ENCODE data around the gene RER1.
A peak's percentile ranks its signal among the peaks of the same experiment; 100 is the strongest.

Gene RER1

DNA sequence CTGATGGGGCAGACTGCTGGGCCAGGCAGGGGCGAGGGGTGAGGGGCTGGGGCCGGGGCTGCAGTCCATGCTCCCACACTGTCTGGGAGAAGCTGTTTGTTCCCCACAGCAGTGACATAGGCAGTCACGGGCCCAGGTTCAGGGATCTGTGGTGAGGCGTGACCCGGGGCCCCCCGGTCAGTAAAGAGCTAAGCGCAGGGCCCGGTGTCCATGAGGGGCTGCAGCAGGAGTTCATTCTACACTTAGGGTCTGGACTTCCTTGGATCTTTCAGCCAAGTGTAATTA is 16.3 kb downstream of the RER1 start:
- DNase-seq (ENCODE audit: low spot score), result no peak

DNA sequence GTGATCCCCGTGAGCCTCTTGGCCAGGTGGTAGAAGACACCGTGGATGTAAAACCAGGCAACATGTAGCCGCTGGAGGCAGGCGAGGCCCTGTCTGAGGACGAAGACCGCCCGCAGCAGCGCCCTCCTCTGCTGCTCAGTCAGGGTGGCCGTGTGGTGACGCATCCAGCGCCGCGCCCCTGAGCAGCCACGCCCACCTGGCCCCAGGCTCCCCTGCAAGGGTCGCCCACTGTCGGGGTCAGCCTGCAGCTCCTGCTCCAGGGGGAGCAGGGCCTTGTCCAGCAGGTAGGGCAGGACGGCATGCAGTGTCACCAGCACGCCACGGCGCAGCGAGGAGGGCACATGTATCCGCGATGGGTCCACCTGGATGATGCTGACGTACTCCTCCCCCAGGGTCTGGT is 16.8 kb downstream of the RER1 start:
- DNase-seq (ENCODE audit: low spot score), result no peak

DNA sequence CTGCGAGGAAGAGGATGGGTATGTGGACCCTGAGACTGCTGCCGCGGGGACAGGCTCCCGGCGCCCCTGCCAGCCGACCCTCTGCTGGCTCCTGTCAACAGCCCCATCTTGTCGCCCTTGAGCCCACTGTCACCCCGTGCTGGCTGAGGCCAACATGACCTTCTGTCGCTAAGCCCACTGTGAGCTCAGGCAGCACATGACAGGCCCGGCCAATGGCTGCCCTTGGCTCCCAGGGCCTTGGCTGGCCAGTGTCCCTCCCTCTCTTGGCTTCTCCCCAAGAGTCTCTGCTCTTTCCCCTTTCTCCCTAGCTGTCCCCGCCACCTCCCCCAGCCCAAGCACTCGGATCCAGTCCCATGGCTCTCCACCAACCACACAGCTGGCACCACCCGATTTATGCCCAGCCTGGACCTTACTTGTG is 17.2 kb downstream of the RER1 start:
- no peak for DNase-seq (ENCODE audit: low spot score)

DNA sequence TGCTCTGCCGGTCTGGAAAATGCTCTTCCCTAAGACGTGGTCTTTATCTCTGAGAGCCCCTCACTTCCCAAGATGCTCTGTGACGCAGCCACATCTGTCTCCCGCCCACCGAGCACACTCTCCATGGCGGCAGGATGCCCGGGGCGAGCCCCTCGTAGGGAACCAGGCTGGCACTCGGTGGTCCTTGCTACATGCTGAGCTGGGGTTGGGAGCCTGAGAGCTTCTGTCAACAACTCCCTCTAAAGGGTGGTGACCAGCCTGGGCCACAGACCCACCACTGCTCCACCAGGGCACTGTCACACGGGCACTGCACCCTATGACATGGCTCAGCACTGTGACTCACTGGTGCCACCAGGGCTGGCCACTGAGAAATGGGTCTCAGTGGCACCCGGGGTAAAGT is 18.1 kb downstream of the RER1 start:
- DNase-seq (ENCODE audit: low spot score), result no peak

DNA sequence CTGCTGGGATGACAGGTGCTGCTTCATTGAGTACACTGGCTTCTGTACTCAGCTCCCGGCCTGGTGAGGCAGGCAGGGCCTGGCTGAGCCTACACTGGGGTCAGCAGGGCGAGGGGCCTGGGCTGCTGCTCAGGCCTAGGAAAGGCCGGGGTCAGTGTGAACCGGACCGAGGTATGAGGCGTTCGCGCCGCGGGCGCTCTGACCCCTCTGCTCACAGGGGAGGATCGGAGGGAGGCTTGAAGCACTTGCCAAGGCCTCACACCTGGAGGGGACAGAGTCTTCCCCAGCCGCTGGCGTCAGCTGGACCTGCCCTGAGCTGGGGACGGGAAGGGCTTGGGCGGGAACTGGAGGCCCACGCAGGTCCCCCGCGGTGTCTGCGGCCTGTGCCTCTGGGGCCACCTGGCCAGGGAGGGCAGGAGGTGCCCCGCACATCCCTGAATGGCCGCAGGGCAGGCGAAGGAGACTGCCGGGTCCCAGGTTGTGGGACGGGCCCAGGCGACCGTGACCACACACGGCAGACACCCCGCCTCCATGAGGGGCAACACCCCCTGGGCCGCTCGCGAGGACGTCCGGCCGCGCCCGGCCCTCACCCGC is 20.3 kb downstream of the RER1 start:
- DNase-seq (ENCODE audit: low spot score), result no peak

DNA sequence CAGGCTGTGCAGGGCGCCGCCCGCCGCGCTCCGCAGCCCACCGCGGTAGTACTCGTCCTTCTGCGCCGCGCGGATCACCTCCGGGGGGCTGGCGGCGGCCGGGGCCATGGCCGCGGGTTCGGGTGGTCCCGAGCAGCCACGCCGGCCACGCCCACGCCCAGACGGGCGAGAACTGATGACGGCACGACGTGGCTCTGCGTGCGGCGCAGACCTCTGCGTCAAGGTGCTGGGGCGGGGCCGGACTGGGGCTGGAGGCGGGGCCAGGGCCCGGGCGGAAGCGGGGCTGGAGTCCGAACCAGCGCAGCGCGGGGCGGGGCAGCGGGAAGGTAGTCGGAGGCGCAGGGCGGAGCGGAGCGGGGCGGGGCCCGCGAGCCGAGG is 20.7 kb downstream of the RER1 start, which contains the start of gene PEX10:
TSS of gene PEX10 (minus strand) at position 170 of the 378 bp plus-strand sequence. CDS start at position 108, 62 bp downstream.
- peak; percentile 97 for DNase-seq (ENCODE audit: low spot score)

DNA sequence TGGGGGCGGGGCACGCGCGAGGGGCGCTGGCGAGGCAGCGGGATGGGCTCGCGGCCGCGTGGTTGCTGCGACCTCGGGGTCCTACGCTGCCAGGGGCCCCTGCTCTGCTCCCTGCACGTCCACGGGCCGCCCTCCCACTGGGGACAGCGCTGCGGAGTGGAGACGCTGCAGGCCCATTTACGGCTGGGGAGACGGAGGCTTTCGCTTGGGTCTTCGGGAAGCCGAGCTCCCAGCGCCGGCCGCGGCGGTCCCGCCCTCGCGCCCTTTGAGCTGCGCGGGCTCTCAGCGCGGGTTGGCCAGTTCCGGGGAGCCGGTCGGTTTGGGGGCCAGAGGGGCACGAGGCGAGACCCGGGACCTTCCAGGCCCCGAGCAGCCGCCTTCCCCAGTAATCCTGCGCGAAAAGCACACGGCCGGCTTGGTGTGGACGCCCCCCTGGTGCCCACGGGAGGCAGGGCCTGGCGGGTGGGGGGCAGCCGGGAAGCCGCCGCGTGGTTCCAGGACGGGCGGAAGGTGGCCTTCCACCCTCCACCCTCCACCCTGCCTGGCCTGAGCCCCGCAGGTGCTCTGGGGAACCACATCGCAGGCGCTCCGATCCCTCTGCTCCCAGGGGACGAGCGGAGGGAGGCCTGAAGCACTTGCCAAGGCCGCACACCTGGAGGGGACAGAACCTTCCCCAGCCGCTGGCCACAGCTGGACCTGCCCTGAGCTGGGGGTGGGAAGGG is 21.3 kb downstream of the RER1 start:
- DNase-seq (ENCODE audit: low spot score), result peak; percentile 63

DNA sequence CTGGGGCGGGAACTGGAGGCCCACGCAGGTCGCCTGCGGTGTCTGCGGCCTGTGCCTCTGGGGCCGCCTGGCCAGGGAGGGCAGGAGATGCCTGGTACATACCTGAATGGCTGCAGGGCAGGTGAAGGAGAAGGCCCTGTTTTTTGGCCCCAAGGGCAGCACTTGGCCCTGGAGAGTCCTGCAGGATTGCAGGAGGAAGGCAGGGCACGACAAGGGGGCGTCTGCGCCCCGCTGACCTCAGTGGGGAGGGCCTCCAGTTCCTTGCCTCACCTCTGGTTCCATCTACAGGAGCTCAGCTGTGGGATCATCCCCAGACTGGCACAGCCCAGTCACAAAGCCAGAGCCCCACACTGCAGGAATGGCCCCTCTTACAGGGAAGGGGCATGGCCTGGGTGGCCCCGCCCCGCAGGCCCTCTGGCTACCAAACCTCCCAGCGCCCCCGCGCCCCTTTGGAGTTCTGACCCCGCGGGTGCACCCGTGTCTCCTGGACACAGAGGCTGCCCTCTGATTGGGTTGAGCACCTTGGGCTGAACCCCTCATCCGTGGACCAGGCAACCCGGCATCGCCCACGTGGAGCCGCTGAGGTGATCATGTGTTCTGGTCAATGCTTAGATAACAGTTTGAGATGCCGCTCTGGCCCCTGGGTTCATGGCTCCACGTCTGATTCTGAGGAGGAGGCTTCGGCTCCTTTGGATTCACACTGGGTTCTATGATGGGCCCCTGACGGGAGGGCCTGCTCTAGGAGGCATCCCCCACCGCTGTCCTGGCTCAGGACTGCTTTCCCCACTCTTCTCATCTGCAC is 22.1 kb downstream of the RER1 start:
- DNase-seq (ENCODE audit: low spot score), result peak; percentile 25

DNA sequence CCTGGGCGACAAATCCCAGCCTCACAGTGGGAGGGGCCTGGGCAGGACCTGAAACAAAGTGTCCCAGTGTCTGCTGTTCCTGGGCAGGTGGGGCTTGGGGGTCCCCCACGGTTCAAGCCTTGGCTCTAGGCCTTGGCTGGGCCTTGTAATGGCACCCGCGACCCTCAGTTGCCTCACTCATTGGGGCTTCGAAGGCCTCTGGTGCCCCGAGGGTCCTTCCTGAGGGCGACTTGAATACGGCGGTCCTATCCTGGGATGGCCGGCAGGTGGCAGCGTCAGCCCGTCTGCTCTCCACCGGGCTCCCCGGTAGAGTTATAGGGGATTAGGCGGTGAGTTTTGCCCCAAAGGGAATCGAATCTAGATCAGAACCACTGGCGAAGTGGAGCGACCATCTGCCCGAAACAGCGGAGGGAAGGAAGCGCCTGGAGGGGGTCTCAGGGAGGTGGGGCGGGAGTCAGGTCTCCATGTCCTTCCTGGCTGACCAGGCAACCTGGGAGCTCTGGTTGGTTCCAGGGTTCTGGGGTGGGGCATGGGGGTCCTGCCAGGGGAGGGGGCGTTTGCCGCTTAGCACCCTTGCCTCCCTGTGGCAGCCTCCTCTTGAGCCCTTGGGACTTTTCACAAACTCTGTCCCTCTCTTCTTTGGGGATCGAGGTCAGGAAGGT is 22.8 kb downstream of the RER1 start:
- peak; percentile 89 for DNase-seq (ENCODE audit: low spot score)

DNA sequence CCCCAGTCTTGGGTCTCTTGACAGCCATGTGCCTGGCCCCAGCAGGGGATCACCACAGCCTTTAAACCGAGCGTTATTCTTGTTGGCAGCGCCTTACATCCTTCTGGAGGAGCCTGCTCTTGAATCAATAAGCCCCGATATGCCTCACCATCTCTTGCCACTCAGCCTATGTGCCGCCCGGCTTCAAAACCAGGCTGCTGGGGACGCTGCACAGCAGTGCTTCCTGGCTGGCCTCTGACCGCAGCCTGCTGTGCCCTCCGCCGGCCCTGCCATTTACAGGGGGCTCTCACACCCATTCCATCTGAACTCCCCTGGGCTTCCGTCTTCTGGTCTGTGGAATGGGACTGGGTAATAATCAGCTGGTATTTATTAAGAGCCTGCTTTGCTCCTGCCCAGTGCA is 23.7 kb downstream of the RER1 start:
- no peak for DNase-seq (ENCODE audit: low spot score)

DNA sequence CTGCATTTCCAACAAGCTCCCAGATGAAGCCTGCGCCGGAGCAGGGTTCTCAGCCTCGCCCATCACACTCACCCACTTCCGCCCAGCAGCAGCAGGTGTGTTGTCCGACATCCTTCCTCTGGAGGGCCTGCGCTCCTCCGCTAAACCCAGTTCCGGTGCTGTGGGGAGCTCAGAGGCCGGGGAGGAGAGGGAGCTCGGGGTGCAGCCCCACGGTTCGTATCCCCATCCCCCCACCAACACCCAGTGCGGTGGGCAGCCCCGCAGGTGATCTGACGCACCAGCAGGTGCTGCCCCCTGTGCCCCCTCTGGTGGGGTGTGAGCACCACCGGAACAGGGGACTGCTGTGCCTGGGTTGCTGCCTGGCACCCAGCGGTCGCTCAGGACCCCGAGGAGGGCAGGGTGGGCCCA is 24.2 kb downstream of the RER1 start:
- DNase-seq (ENCODE audit: low spot score), result peak; percentile 34

DNA sequence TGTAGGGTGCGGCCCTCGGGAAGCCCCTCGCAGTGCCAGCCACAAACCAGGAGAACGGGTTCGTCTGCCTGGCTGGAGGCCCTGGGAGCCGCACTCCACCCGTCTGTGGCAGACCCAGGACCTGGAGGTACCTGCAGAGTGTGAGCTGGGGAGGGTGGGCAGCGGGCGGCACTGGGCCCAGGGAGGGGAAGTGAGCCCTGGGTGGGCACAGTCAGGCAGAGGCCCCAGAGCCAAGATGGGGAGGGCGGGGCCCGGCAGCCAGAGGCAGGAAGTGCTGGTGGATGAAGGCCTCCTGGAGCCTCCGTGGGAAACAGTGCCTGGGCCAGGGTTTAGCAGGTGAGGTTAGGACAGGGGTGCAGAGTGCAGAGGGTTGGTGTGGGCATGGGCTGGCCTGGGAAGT is 24.8 kb downstream of the RER1 start:
- peak; percentile 15 for DNase-seq (ENCODE audit: low spot score)

DNA sequence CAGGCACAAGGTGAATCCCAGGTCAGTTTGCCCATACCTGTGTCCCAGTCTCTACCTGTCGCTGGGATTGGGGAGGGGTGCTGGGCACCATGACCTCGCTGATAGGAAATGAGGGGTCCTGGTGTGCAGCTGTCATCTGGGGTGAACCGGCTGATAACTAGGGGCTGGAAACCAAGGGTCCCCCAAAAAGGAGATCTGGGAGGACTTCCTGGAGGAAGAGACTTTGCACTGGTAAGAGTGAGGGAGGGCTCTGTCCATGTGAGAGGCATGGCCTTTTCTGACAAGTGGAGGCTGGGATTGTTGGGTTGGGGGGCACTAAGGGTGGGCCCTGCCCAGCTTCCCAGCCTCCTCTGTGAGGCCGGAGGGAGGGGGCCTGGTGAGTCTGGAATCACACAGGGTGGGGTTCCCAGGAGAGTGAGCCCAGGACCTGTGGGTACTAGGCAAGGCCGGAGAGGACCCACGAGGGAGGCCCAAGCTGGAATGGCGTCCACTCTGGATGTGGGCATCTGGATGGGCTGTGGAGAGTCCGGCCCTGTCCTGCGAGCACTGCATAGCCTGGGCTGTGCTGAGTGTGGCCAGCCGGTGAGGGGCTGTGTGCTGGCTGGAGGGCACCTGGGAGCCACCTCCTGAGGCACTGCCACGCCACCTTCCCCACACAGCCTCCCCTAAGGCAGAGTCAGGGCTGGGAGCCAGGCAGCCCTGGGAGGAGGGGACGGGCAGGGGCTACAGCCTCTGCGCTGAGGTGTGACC is 25.6 kb downstream of the RER1 start:
- DNase-seq (ENCODE audit: low spot score), result no peak

DNA sequence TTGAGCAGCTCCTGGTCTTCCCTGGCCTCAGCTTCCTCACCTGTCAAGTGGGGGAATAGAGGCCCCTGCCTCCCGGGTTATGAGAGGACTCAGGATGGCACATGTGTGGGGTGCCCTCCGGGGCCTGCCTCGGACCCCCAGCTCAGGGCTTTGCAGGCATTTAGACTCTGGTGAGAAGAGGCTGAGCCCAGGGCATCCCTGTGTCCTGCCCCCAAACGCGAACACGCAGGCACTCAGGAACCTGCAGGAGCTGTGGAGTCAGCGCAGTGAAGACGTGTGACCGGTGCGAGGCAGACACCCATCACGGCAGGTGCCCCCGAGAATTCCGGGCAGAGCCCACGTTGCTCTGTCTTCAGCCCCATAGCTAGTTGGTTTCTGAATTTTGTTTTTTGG is 26.2 kb downstream of the RER1 start:
- no peak for DNase-seq (ENCODE audit: low spot score)

DNA sequence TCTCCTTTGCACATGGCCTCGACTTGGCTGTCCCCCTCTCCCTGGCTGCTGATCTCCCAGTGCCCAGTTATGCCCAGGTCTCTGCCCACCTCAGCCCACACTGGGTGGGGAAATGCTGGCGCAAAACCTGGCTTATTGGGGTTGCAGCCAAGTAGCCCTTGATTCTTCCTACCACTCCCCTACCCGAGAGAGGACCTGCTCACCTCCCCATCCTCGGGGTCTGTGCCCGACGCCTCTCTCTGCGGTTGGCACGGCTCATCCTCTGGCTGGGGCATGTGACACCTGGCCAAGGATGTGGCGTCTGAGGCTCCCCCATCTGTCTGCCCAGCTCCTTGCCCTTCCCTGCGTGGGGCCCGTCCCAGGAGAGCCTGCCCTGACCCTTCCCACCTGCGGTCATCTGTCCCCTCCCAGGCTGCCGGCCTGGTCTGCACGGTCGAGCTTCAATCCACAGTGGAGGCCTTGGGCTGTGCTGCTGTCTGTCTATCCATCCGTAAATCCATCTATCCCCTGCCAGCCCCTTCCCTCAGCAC is 27.2 kb downstream of the RER1 start:
- no peak for DNase-seq (ENCODE audit: low spot score)

DNA sequence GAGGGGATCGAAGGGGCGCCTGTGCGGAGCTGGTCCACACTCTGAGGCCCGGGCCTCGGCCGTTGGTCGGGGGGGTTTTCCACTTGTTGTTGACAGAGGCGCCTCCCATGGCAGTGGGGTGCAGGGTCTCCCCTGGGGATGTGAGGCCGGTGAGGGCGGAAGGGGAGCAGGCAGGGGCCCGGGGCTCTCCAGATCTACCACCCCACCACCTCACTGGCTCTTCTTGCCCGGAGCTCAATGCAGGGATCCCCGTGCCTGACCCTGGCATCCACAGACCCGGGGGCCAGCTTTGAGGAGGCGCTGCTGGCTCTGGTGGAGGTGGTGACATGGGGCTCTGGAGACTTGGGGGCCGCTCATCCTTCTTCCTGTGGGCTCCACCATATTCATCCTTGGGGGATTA is 27.8 kb downstream of the RER1 start:
- DNase-seq (ENCODE audit: low spot score), result no peak

DNA sequence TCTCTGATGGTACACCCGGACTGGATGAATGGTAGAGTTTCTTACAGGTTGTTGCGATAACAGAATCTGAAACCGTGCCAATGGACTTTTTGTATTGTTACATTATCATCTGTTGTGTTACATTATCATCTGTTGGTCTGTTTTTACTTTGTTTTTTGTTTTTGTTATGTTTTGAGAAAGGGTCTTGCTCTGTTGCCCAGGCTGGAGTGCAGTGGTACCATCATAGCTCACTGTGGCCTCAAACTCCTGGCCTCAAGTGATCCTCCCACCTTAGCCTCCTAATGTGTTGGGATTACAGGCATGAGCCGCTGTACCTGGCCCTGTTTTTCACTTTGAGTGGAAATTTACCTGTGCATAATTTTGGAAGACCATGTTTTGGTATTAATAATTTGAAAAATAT is 30.9 kb downstream of the RER1 start:
- DNase-seq (ENCODE audit: low spot score), result no peak

DNA sequence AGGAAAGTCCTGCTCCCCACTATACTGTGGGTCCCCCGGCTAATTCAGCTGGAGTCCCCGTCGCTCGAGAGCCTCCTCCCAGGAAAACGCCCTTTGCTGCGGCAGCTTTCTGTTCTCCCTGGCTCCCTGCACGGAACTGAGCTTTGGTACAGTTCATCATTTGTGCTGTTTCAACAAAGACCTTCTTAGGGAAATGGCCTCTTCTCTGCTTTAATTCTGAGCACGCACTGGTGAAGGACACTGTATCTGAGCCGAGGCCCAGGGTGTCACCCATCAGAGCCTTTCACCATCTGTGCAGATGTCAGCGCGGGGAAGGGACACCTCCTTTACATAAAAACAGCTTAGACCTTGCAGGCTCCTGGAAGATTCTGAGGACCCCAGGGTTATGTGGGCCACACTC is 34.3 kb downstream of the RER1 start:
- DNase-seq (ENCODE audit: low spot score), result no peak

DNA sequence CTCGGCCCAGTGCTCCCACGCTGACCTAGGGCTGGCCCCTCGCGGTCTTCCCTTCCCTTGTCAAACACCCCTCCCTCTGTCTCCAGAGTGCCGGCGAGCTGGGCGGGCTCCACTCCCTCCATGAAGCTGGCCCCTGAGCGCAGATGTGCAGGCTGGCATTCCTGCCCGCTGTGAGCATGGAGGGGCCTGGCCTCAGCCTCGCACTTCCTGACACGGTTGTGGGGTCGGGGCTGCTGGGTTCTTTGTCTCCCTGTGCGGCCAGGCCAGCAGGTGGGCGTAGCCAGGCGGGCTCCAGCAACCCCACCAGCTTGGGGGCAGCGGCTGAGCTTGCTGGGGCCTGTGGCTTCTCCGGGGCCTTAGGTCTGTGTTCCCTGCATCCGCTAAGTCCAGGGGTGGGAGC is 34.9 kb downstream of the RER1 start:
- DNase-seq (ENCODE audit: low spot score), result no peak

DNA sequence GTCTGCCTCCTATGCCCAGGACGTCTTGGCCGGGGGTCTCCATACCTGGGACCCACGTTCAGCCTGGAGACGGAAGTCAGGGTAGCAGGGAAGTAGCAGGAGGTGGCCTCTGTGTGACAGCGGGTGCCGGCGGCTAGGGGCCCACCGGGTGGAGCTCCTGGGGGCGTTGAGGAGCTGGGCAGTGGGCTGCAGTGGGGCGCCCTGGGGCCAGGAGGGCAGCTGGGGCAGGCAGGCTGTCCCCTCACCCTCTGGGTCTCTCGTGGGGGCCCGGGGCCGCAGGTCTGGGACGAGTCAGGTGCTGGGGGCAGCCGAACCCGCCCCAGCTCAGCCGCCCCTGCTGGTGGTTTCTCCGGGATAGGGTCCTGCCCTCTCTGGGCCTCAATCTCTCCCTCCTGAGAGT is 35.4 kb downstream of the RER1 start:
- DNase-seq (ENCODE audit: low spot score), result no peak

DNA sequence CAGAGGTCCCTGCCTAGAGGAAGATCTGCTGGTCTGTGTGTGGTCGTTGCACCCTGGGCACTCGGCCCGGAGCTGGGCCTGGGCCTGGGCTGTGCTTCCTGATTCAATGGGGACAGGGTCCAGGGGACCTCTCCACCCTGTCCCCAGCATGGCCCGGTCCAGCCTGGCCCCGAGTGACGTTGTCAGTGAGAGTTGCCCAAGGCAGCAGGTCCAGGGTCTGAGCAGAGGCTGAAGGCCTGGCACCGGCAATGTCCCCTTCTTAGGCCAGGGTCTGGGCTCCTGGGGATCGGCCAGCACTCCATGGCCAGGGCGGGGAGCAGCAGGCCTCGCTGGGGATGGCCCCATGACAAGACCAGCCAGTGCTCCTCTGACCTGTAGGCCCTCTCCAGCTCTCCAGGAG is 36.3 kb downstream of the RER1 start:
- no peak for DNase-seq (ENCODE audit: low spot score)

DNA sequence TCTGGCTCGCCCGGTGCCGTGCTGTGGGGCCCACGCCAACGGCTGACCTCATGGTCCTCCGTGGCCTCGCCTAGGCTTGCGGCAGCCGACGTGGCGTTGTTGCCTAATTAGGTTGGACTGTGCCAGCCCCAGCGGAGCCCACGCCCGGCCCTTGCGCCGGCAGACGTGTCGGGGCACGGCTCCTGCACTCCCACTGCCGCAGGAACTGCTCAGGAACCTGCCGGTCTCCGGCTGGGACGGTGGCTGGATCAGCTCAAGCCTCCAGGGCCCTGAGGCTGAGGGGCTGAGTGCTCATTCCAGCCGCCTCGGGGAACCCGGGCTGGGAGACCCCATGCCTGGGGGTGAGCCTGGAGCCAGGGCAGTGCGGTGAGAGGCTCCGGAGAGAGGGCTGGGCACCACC is 36.8 kb downstream of the RER1 start:
- DNase-seq (ENCODE audit: low spot score), result no peak
